HEK293 (cell line): ENCODE data around the gene IGF1R.

Source experiments
- CTCF ChIA-PET: fragments of 350-600 bp; formaldehyde crosslinking; extraction: SDS; loops from one replicate; lab custom pipeline; 2021; ENCODE audit warnings: antibody characterized with exemption; lab: Yijun Ruan, JAX
- POLR2A ChIA-PET: fragments of 300-600 bp; formaldehyde crosslinking; extraction: SDS; loops from one replicate; lab custom pipeline; 2020; ENCODE audit warnings: antibody characterized with exemption, inconsistent platforms; lab: Yijun Ruan, JAX
- H3K27ac ChIP-seq: fragments of 200-500 bp; sonication (Bioruptor generic); 2 replicates; pipeline ENCODE4 v1.5.1; 2014; ENCODE audit warnings: low read depth, low read length, control low read depth, inconsistent platforms; ENCODE audit errors: extremely low read depth
- H3K36me3 ChIP-seq, 2 experiments: fragments of 200-500 bp in 1 of 2; sonication (Bioruptor generic) in 1 of 2; 1 replicate in 1 of 2; 2 replicates in 1 of 2; pipeline ENCODE4 v1.5.1; 2014 to 2017; ENCODE audit warnings: inconsistent platforms in 2 of 2, low read length in 2 of 2; ENCODE audit not compliant: control insufficient read depth in 2 of 2, insufficient read depth in 1 of 2
- H3K4me1 ChIP-seq: fragments of 200-500 bp; sonication (Bioruptor generic); 2 replicates; pipeline ENCODE4 v1.5.1; 2014; ENCODE audit warnings: mild to moderate bottlenecking, low read length, inconsistent platforms; ENCODE audit not compliant: control insufficient read depth, insufficient read depth
- H3K4me3 ChIP-seq: 2 replicates; pipeline ENCODE4 v1.5.1; 2011; ENCODE audit warnings: low read depth, mild to moderate bottlenecking, control low read depth, low read length, moderate library complexity
- H3K9me3 ChIP-seq: fragments of 200-500 bp; sonication (Bioruptor generic); 2 replicates; pipeline ENCODE4 v1.5.1; 2014; ENCODE audit warnings: low read depth, low read length, inconsistent platforms; ENCODE audit not compliant: control insufficient read depth, insufficient read depth
- BCL11A ChIP-seq: fragments of 450-650 bp; formaldehyde crosslinking; IDR thresholded peaks from 2 replicates; pipeline ENCODE4 v1.5.1; 2016; ENCODE audit warnings: low read depth, missing biosample characterization, missing genetic modification characterization
- PRDM4 ChIP-seq: fragments of 450-650 bp; formaldehyde crosslinking; IDR thresholded peaks from 2 replicates; pipeline ENCODE4 v1.5.1; 2017; ENCODE audit warnings: missing biosample characterization, missing genetic modification characterization
- SETDB1 ChIP-seq: IDR thresholded peaks from one replicate; pipeline ENCODE4 v1.6.1; 2017; ENCODE audit warnings: mild to moderate bottlenecking, low read length, moderate library complexity, mixed read lengths; ENCODE audit not compliant: insufficient read length
- ZNF155 ChIP-seq: fragments of 450-650 bp; formaldehyde crosslinking; IDR thresholded peaks from 2 replicates; pipeline ENCODE4 v1.5.1; 2016; ENCODE audit warnings: missing biosample characterization, missing genetic modification characterization
- ZNF341 ChIP-seq: fragments of 450-650 bp; formaldehyde crosslinking; IDR thresholded peaks from 2 replicates; pipeline ENCODE4; 2016; ENCODE audit warnings: low read depth, missing biosample characterization, missing genetic modification characterization
- ZNF350 ChIP-seq: fragments of 450-650 bp; formaldehyde crosslinking; IDR thresholded peaks from 2 replicates; pipeline ENCODE4 v1.5.0; 2017; ENCODE audit warnings: missing biosample characterization, mild to moderate bottlenecking, missing genetic modification characterization
- ZNF558 ChIP-seq: fragments of 450-650 bp; formaldehyde crosslinking; IDR thresholded peaks from 2 replicates; pipeline ENCODE4 v1.5.1; 2016; ENCODE audit warnings: missing biosample characterization, missing genetic modification characterization
- ZNF580 ChIP-seq: fragments of 450-650 bp; formaldehyde crosslinking; IDR thresholded peaks from 2 replicates; pipeline ENCODE4 v1.5.1; 2016; ENCODE audit warnings: missing biosample characterization, missing genetic modification characterization
- ZNF664 ChIP-seq: fragments of 450-650 bp; formaldehyde crosslinking; IDR thresholded peaks from 2 replicates; pipeline ENCODE4 v1.5.1; 2016; ENCODE audit warnings: missing biosample characterization, missing genetic modification characterization
- ZNF701 ChIP-seq: fragments of 450-650 bp; formaldehyde crosslinking; IDR thresholded peaks from 2 replicates; pipeline ENCODE4 v1.5.1; 2016; ENCODE audit warnings: missing biosample characterization, missing genetic modification characterization
- ZSCAN30 ChIP-seq: fragments of 450-650 bp; IDR thresholded peaks from 2 replicates; pipeline ENCODE4 v1.5.1; 2018; ENCODE audit warnings: missing biosample characterization, mild to moderate bottlenecking, missing genetic modification characterization, moderate library complexity
- TF ChIP-seq, protein P1 (sequence below): fragments of 450-650 bp; formaldehyde crosslinking; IDR thresholded peaks from 2 replicates; pipeline ENCODE4 v1.5.1; 2016; ENCODE audit warnings: missing biosample characterization, missing genetic modification characterization

IGF1R gene

DNA sequence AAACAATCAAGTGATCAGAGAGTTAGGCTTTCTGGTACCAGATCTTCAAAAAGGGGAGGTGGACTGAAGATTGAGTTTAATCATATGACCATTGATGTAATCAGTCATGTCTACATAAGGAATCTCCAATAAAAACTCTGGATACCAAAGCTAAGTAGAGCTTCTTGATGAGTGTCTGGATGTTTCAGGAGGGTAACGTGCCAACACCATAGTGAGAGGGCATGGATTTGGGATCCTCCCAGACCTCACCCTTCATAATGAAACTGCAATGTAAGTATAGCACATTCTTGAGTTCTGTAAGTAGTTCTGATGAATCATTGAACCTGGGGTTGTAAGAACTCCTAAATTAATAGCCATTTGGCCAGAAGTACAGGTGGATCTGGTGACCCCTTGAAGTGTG is 337.9 kb downstream of the IGF1R start:
- no peak overlapping the region for H3K4me3 ChIP-seq
- H3K9me3 ChIP-seq = no peaks in the 10 kb centered on the region
- H3K4me1 ChIP-seq = peaks cover 11% of the 10 kb centered on the region
- H3K36me3 ChIP-seq = no peaks in the 10 kb centered on the region
- POLR2A ChIA-PET = no interaction called here
- TF ChIP-seq SETDB1 (peak; percentile 42), ZNF341 (no peak), ZNF350 (tag by site-specific recombination) (no peak)
- H3K27ac ChIP-seq = no peak overlapping the region
- CTCF ChIA-PET = interaction anchor here (0.6 kb wide), 1 partner anchor 249 kb away, joined by 3 read pairs; no protein-coding TSS in a partner anchor

- no peaks in the 10 kb centered on the region for H3K9me3 ChIP-seq
- peak; percentile 99 for TF ChIP-seq ZNF558 (tag by site-specific recombination)
- TF ChIP-seq, protein P1, sequence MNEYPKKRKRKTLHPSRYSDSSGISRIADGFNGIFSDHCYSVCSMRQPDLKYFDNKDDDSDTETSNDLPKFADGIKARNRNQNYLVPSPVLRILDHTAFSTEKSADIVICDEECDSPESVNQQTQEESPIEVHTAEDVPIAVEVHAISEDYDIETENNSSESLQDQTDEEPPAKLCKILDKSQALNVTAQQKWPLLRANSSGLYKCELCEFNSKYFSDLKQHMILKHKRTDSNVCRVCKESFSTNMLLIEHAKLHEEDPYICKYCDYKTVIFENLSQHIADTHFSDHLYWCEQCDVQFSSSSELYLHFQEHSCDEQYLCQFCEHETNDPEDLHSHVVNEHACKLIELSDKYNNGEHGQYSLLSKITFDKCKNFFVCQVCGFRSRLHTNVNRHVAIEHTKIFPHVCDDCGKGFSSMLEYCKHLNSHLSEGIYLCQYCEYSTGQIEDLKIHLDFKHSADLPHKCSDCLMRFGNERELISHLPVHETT = no peak
- H3K36me3 ChIP-seq = no peaks in the 10 kb centered on the region
- no peaks in the 10 kb centered on the region for H3K4me1 ChIP-seq
- CTCF ChIA-PET = interaction anchor here (1.6 kb wide), 1 partner anchor 34 kb away, joined by 5 read pairs; no protein-coding TSS in a partner anchor
- POLR2A ChIA-PET = no interaction called here
- no peak overlapping the region for H3K4me3 ChIP-seq
- H3K27ac ChIP-seq = no peak overlapping the region
These were observed 346.6 kb downstream of the IGF1R start for GRCh38 chr15:98994892-98995291.

GRCh38 chr15:98996169-98996568 is 347.8 kb downstream of the IGF1R start:
- no peak overlapping the region for H3K4me3 ChIP-seq
- CTCF ChIA-PET = interaction anchor here (0.5 to 1.5 kb wide), 5 partner anchors 25 to 491 kb away, joined by 3 to 5 read pairs (median 4); no protein-coding TSS in a partner anchor

DNA sequence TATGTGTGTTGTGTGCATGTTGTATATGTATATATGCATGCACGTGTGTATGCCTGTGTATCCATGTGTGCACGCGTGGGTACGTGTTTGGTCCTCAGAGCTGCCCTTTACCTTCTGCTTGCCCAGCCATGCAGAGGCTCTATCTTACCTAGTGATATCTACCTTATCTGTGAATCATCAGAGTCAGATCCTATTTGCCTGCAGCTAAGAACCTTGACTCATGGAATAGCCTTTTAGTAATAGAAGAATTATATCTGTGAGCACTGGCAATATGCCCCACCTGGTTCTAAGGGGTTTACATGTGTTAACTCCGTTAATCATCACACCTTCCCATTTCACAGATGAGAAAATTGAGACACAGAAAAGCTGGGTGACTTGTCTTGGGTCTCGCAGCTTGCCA is 348.3 kb downstream of the IGF1R start:
- Histone ChIP-seq H3K27ac (no peak overlapping the region), H3K4me1 (no peaks in the 10 kb centered on the region), H3K36me3 (no peaks in the 10 kb centered on the region), H3K4me3 (no peak overlapping the region), H3K9me3 (no peaks in the 10 kb centered on the region)
- ChIA-PET POLR2A (interaction anchor here (1.4 kb wide), 1 partner anchor 18 kb away, joined by 4 read pairs; no protein-coding TSS in a partner anchor), CTCF (interaction anchor here (0.5 to 1.5 kb wide), 6 partner anchors 25 to 490 kb away, joined by 3 to 5 read pairs (median 4); no protein-coding TSS in a partner anchor)
- TF ChIP-seq ZNF155 = no peak
- no peak for TF ChIP-seq PRDM4 (tag by site-specific recombination)

More at GRCh38 chr15:98996169-98996568, 347.8 kb downstream of the IGF1R start:
- POLR2A ChIA-PET = interaction anchor here (1.4 kb wide), 1 partner anchor 18 kb away, joined by 4 read pairs; no protein-coding TSS in a partner anchor
- Histone ChIP-seq H3K36me3 (no peaks in the 10 kb centered on the region), H3K9me3 (no peaks in the 10 kb centered on the region), H3K27ac (no peak overlapping the region), H3K4me1 (no peaks in the 10 kb centered on the region)
- TF ChIP-seq BCL11A (no peak), PRDM4 (tag by site-specific recombination) (no peak), ZNF580 (tag by site-specific recombination) (no peak), ZNF664 (tag by site-specific recombination) (no peak), ZNF701 (tag by site-specific recombination) (no peak), ZSCAN30 (tag by site-specific recombination) (no peak)
